Measurements from ENCODE around the gene ABCA5. TPM values are rescaled to one million over a fixed set of nuclear protein-coding genes. Genes with fewer than 3 reads are reported as not detected.
A peak's percentile ranks its signal among the peaks of the same experiment; 100 is the strongest.

ABCA5 gene
- total and polyA plus RNA-seq, 2 experiments from 2014 or later: 4.5 to 10.2 TPM

DNA sequence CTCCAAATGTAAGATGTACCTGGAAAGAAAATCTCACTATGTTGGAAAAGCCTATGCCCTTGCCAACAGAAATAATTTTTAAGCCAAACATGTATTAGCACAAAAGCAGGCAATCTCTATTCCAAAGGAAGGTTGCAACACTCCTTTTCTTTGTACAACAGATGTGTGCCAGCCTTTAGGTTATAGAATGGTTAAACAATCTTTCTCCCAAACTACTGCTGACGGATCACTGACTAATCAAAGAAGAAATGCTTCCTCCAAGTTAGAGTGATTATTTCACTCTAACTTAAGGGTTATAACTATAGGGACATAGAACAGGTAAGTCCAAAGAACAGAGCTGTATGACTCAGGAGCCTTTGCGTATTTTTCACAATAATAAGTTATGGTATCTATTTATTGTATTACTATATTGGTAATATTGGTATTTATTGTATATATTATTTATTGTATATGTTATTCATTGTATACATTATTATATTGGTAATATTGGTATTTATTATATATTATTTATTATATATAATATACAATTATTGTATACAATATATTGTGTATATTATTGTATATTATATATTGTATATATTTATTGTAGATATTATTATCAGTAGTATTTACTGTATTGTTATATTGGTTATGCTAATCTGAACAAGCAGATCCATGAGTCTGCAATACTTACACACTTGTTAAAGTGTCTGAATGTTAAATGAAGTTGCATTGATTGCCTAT, 36.7 kb upstream of the ABCA5 start:
- no peak overlapping the region for H3K4me3 ChIP-seq
- no peaks in the 10 kb centered on the region for H3K9me3 ChIP-seq (ENCODE audit: low read depth)
- no peak overlapping the region for H3K27ac ChIP-seq
- no peaks in the 10 kb centered on the region for H3K4me1 ChIP-seq (ENCODE audit: low read depth)
- H3K27me3 ChIP-seq: no peaks in the 10 kb centered on the region
- DNase-seq (ENCODE audit: low read depth in 1 of 2, low spot score in 1 of 2): no peak
- H3K36me3 ChIP-seq: no peaks in the 10 kb centered on the region
- TF ChIP-seq, protein P1, sequence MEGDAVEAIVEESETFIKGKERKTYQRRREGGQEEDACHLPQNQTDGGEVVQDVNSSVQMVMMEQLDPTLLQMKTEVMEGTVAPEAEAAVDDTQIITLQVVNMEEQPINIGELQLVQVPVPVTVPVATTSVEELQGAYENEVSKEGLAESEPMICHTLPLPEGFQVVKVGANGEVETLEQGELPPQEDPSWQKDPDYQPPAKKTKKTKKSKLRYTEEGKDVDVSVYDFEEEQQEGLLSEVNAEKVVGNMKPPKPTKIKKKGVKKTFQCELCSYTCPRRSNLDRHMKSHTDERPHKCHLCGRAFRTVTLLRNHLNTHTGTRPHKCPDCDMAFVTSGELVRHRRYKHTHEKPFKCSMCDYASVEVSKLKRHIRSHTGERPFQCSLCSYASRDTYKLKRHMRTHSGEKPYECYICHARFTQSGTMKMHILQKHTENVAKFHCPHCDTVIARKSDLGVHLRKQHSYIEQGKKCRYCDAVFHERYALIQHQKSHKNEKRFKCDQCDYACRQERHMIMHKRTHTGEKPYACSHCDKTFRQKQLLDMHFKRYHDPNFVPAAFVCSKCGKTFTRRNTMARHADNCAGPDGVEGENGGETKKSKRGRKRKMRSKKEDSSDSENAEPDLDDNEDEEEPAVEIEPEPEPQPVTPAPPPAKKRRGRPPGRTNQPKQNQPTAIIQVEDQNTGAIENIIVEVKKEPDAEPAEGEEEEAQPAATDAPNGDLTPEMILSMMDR (IDR thresholded peaks at IDR 0.05; ENCODE audit: low read depth, low read length): no peak

DNA sequence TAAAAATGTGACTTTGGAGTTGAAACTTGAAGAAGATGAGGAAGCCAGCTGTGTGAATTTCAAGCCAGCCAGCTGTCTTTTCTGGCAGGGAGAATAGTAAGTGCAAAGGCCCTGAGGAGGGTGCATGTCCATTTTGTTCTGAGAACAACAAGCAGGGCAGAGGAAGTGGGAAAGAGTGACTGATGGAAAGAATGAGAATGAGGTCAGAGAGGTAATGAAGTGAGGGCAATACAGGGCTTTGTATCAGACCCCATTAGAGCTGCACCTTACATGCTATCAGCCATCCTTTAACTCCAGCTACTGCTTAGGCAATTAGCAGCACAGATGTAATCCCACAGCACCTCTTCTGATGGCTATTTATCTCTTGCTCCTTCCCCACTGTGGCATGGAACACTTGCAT, 34.2 kb upstream of the ABCA5 start:
- TF ChIP-seq, protein P1 (IDR thresholded peaks at IDR 0.05; ENCODE audit: low read depth, low read length): no peak
- no peaks in the 10 kb centered on the region for H3K27me3 ChIP-seq
- no peaks in the 10 kb centered on the region for H3K9me3 ChIP-seq (ENCODE audit: low read depth)
- no peaks in the 10 kb centered on the region for H3K36me3 ChIP-seq
- no peak for DNase-seq (ENCODE audit: low read depth in 1 of 2, low spot score in 1 of 2)
- no peaks in the 10 kb centered on the region for H3K4me1 ChIP-seq (ENCODE audit: low read depth)
- no peak overlapping the region for H3K27ac ChIP-seq
- no peak overlapping the region for H3K4me3 ChIP-seq

DNA sequence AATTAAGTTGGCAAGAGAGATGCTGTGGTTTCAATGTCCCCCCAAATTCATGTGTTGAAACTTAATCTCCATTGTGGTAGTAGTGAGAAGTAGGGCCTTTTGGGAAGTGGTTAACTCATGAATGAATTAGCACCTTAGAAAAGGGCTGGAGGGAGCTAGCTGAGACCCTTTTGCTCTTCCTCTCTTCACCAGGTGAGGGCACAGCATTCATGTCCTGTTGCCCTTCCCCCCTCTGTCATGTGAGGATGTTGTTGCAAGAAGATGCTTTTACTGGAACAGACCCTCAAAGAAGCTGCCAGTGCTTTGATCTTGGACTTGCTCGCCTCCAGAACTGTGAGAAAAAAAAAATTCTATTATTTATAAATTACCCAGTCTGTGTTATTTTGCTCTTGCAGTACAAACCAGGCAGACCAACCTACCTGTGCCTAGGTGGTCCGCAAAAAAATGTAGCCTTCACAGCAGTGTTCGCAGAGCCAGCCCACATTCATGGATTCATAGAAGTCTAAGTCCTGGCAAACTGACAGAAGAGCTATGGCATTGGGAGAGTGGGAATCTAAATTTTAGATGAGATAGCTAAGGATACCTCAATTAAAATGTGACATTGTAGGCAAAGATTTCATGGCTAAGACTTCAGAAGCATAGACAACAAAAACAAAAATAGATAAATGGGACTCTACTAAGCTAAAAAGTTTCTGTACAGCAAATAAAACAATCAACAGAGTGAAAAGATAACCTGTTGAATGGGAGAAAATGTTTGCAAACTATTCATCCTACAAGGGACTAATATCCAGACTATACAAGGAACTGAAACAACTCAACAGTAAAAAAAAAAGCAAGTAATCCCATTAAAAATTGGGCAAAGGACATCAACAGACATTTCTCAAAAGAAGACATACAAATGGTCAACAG, 32.0 kb upstream of the ABCA5 start:
- TF ChIP-seq, protein P1 (IDR thresholded peaks at IDR 0.05; ENCODE audit: low read depth, low read length): no peak
- Histone ChIP-seq H3K9me3 (ENCODE audit: low read depth) (no peaks in the 10 kb centered on the region), H3K4me3 (no peak overlapping the region), H3K27me3 (no peaks in the 10 kb centered on the region), H3K27ac (no peak overlapping the region), H3K36me3 (no peaks in the 10 kb centered on the region), H3K4me1 (ENCODE audit: low read depth) (no peaks in the 10 kb centered on the region)
- peak in 1 of 2 donors; percentile 29 for DNase-seq (ENCODE audit: low read depth in 1 of 2, low spot score in 1 of 2)

DNA sequence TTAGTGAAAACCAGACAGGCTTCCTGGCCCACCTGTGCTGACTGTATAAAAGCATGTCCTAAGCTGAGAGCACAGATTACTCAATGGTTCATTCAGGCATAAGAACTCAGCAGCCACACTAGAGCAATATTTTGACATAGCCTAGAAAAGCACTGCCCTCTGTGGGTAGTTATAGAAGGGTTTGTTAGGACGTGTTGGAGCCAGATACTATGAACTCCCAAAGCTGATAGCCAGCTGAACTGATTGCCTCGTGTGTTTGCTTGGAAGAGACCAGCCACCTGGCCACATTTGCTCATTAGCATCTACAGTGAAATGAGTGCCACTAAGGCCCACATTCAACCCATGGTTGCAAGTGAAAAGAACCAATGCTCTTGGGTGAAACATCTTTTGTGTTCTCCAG, 30.8 kb upstream of the ABCA5 start:
- DNase-seq (ENCODE audit: low read depth in 1 of 2, low spot score in 1 of 2): peak; percentile 6 to 11
- Histone ChIP-seq H3K9me3 (ENCODE audit: low read depth) (no peaks in the 10 kb centered on the region), H3K4me1 (ENCODE audit: low read depth) (no peaks in the 10 kb centered on the region), H3K36me3 (no peaks in the 10 kb centered on the region), H3K27ac (no peak overlapping the region), H3K27me3 (no peaks in the 10 kb centered on the region), H3K4me3 (no peak overlapping the region)
- TF ChIP-seq, protein P1 (IDR thresholded peaks at IDR 0.05; ENCODE audit: low read depth, low read length): no peak

DNA sequence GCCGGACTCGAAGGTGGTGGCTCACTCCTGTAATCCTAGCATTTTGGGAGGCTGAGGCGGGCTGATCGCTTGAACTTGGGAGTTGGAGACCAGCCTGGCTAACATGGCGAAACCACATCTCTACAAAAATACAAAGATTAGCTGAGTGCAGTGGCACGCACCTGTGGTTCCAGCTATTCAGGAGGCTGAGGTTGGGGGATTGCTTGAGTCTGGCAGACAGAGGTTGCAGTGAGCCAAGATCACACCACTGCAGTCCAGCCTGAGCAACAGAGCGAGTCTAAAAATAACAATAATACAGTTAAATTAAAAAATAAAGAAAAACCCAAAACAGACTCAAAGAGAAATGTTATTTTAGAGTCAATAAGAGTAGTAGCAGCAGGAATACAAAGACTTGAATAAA, 29.7 kb upstream of the ABCA5 start:
- DNase-seq (ENCODE audit: low read depth in 1 of 2, low spot score in 1 of 2): no peak
- Histone ChIP-seq H3K4me1 (ENCODE audit: low read depth) (no peaks in the 10 kb centered on the region), H3K27ac (no peak overlapping the region), H3K27me3 (no peaks in the 10 kb centered on the region), H3K4me3 (no peak overlapping the region), H3K9me3 (ENCODE audit: low read depth) (no peaks in the 10 kb centered on the region), H3K36me3 (no peaks in the 10 kb centered on the region)
- TF ChIP-seq, protein P1 (IDR thresholded peaks at IDR 0.05; ENCODE audit: low read depth, low read length): no peak
